ENCODE data around the gene HOXA9.
A peak's percentile ranks its signal among the peaks of the same experiment; 100 is the strongest.

The HOXA9 gene

DNA sequence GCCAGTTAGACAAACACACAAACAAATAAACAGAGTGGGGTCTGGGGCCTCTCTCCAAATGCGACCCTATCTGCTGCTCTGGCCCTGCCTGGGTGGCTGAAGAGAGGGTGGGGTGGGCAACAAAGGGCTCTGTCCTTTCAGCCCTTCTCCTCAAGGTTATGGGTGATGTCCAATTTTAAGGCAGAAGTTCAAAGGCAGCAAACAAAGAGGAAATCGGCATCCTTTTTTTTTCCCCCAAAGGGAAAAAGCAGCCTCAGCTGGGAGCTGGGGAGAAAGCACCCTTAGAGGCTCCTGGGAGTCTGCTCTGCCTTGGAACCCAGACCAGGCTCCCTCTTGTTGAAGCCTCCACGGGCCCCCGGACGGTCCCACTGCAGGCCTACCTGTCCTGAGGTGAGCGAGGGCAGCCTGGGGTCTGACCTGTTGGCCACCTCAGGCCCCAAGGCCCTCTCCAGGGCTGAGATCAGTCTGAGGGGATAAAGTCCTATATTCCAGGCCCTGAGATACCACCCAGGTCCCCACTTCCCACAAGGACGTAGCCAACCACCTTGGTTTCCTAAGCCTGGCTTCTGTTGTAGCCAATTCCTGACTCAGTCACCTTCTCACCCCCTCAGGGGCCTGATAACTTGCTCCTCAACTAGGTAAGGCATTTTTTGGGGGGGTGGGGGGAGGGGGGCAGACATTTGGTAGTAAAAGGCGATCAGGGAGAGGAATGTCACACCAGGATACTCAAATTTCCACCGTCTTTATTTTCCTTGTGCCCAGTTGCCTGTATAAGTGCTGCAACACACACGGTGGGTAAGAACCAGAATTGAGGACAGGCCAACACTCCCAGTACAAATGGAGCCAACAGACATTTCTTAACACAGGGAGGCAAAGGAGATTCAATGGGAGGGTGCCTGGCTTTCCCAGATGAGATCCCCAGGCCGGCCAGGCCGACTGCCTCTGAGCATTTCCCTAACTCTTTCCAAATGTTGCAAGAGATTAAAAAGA lies 15.4 kb upstream of the HOXA9 start:
- Histone ChIP-seq H3K27ac (ENCODE audit: low read length) (no peak overlapping the region), H3F3A (ENCODE audit: insufficient read depth, low read length) (no peaks in the 10 kb centered on the region), H4K20me1 (ENCODE audit: insufficient read depth, low read length) (no peaks in the 10 kb centered on the region), H3K79me2 (ENCODE audit: low read length) (no peaks in the 10 kb centered on the region), H3K9ac (ENCODE audit: low read length) (no peak overlapping the region), H2AFZ (ENCODE audit: low read length) (no peak overlapping the region), H3K4me1 (ENCODE audit: low read length) (no peaks in the 10 kb centered on the region), H3K9me3 (replicated peaks; ENCODE audit: insufficient read depth, low read length) (no peaks in the 10 kb centered on the region), H3K4me2 (ENCODE audit: low read depth, low read length) (no peak overlapping the region), H3K36me3 (replicated peaks; ENCODE audit: insufficient read depth, low read length) (no peaks in the 10 kb centered on the region), H3K27me3 (replicated peaks; ENCODE audit: insufficient read depth, low read length) (peaks cover 60% of the 10 kb centered on the region), H3K4me3 (ENCODE audit: low read length) (no peak overlapping the region), H3K9me2 (replicated peaks; ENCODE audit: insufficient read depth, low read length) (no peaks in the 10 kb centered on the region)
- TF ChIP-seq, protein P1, sequence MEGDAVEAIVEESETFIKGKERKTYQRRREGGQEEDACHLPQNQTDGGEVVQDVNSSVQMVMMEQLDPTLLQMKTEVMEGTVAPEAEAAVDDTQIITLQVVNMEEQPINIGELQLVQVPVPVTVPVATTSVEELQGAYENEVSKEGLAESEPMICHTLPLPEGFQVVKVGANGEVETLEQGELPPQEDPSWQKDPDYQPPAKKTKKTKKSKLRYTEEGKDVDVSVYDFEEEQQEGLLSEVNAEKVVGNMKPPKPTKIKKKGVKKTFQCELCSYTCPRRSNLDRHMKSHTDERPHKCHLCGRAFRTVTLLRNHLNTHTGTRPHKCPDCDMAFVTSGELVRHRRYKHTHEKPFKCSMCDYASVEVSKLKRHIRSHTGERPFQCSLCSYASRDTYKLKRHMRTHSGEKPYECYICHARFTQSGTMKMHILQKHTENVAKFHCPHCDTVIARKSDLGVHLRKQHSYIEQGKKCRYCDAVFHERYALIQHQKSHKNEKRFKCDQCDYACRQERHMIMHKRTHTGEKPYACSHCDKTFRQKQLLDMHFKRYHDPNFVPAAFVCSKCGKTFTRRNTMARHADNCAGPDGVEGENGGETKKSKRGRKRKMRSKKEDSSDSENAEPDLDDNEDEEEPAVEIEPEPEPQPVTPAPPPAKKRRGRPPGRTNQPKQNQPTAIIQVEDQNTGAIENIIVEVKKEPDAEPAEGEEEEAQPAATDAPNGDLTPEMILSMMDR (IDR thresholded peaks at IDR 0.05; ENCODE audit: low read length) = no peak
- no peak for TF ChIP-seq EZH2phosphoT487 (IDR thresholded peaks at IDR 0.05; ENCODE audit: low read length)
- TF ChIP-seq EZH2 (optimal IDR thresholded peaks at IDR 0.05; ENCODE audit: low read depth, low read length) = no peak
- DNase-seq = no peak

DNA sequence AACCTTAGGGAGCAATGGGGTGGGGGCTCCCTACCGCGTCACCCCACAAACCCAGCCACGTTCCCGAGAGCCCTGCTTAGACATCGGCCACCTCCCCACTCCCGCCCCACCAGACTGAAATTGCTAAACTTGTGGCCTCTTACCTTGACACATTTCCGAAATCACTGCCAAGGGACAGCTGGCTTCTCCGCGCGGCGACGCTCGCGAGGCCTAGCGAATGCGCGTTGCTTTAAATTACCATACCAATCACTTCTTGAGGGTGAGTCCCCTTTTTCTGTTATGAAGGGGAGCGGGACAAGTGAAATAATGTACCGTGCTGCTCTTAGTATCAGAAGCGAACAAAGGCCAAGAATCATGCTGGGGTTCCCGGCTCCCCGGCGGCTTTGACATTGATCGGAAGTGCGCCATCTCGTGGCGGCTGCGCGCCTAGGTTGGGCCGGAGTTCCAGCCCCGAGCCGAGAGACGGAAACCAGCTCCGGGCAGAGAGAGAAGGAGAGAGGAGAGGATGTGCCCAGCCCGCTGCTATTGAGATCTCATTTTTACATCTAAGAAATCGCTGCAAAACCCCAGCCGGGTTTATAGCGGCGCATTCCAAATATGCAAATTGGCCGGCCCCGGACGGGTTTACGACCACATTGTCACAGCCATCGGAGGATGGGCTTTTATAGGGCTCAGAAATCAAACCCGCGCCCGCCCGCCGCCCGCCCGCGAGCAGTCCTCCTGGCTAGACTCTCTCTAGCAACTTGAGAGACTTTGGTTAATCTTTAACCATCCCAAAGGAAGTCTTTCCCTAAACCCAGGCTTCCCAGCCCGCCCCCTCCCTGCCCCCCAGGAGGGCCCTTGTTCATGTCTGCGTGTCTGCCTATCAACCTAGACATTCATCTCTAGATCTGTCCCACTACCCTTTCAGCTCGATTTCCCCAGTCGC lies 14.4 kb upstream of the HOXA9 start:
- Histone ChIP-seq H3K79me2 (ENCODE audit: low read length) (no peaks in the 10 kb centered on the region), H3F3A (ENCODE audit: insufficient read depth, low read length) (no peaks in the 10 kb centered on the region), H4K20me1 (ENCODE audit: insufficient read depth, low read length) (no peaks in the 10 kb centered on the region), H3K4me1 (ENCODE audit: low read length) (no peaks in the 10 kb centered on the region), H3K4me3 (ENCODE audit: low read length) (no peak overlapping the region), H3K36me3 (replicated peaks; ENCODE audit: insufficient read depth, low read length) (no peaks in the 10 kb centered on the region), H3K27ac (ENCODE audit: low read length) (no peak overlapping the region), H2AFZ (ENCODE audit: low read length) (no peak overlapping the region), H3K9me2 (replicated peaks; ENCODE audit: insufficient read depth, low read length) (no peaks in the 10 kb centered on the region), H3K4me2 (ENCODE audit: low read depth, low read length) (peak overlapping the region; percentile 8; the same call in 1 of the 2 replicates), H3K27me3 (replicated peaks; ENCODE audit: insufficient read depth, low read length) (peaks cover 60% of the 10 kb centered on the region), H3K9me3 (replicated peaks; ENCODE audit: insufficient read depth, low read length) (no peaks in the 10 kb centered on the region), H3K9ac (ENCODE audit: low read length) (no peak overlapping the region)
- TF ChIP-seq, protein P1 (IDR thresholded peaks at IDR 0.05; ENCODE audit: low read length) = peak; percentile 49
- no peak for TF ChIP-seq EZH2phosphoT487 (IDR thresholded peaks at IDR 0.05; ENCODE audit: low read length)
- DNase-seq = no peak

DNA sequence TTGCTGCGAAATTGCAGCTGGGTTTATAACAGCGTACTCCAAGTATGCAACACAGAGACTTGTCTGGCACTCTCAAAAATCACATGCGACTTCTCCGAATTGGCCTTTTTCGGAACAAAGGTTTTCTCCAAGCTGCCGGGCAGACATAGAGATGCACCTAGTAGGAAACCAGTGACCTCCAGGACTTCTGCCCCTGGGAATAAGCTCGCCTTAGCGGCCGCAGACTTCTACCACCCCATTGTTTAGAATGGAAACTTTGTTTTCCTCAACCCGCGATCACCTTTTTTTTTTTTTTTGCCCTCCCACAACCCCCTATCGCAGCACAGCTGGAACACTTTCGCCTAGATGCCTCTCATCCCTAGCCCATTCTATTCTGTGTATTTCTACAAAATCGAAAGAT lies 13.7 kb upstream of the HOXA9 start:
- TF ChIP-seq, protein P1 (IDR thresholded peaks at IDR 0.05; ENCODE audit: low read length) = no peak
- TF ChIP-seq EZH2phosphoT487 (IDR thresholded peaks at IDR 0.05; ENCODE audit: low read length) (no peak), EZH2 (optimal IDR thresholded peaks at IDR 0.05; ENCODE audit: low read depth, low read length) (no peak)
- Histone ChIP-seq H3K36me3 (replicated peaks; ENCODE audit: insufficient read depth, low read length) (no peaks in the 10 kb centered on the region), H4K20me1 (ENCODE audit: insufficient read depth, low read length) (no peaks in the 10 kb centered on the region), H3K27ac (ENCODE audit: low read length) (no peak overlapping the region), H3K9me3 (replicated peaks; ENCODE audit: insufficient read depth, low read length) (no peaks in the 10 kb centered on the region), H2AFZ (ENCODE audit: low read length) (no peak overlapping the region), H3K4me1 (ENCODE audit: low read length) (no peaks in the 10 kb centered on the region), H3K9ac (ENCODE audit: low read length) (no peak overlapping the region), H3K4me3 (ENCODE audit: low read length) (no peak overlapping the region), H3K79me2 (ENCODE audit: low read length) (no peaks in the 10 kb centered on the region), H3K4me2 (ENCODE audit: low read depth, low read length) (no peak overlapping the region), H3F3A (ENCODE audit: insufficient read depth, low read length) (no peaks in the 10 kb centered on the region), H3K9me2 (replicated peaks; ENCODE audit: insufficient read depth, low read length) (no peaks in the 10 kb centered on the region), H3K27me3 (replicated peaks; ENCODE audit: insufficient read depth, low read length) (peaks cover 62% of the 10 kb centered on the region)
- no peak for DNase-seq

Measured in MM.1S (cell line).